OCI-LY1 (cell line): ENCODE results near the gene PRR36.

Experiments used
- H2AFZ ChIP-seq: fragments of 200-600 bp; sonication (generic), shearing (Covaris generic); 2 replicates; pipeline ENCODE4 v1.6.0; 2014; ENCODE audit warnings: antibody characterized with exemption, mild to moderate bottlenecking, low read length
- H3F3A ChIP-seq: fragments of 200-600 bp; sonication (generic), shearing (Covaris generic); 2 replicates; pipeline ENCODE4 v1.6.0; 2014; ENCODE audit warnings: mild to moderate bottlenecking, antibody characterized with exemption, low read length, moderate library complexity; ENCODE audit not compliant: insufficient read depth
- H3K27ac ChIP-seq: fragments of 200-600 bp; sonication (generic); 2 replicates; pipeline ENCODE4 v1.5.1; 2014; ENCODE audit warnings: low read length, mixed run types, mild to moderate bottlenecking, low read depth; ENCODE audit not compliant: poor library complexity, severe bottlenecking
- H3K27me3 ChIP-seq: fragments of 200-600 bp; sonication (generic); 2 replicates; pipeline ENCODE4 v1.6.0; 2014; ENCODE audit warnings: antibody characterized with exemption, mild to moderate bottlenecking, low read length, moderate library complexity; ENCODE audit not compliant: insufficient read depth
- H3K36me3 ChIP-seq: fragments of 200-600 bp; sonication (generic); 2 replicates; pipeline ENCODE4 v1.6.1; 2014; ENCODE audit warnings: mild to moderate bottlenecking, antibody characterized with exemption, low read length, moderate library complexity, mixed read lengths; ENCODE audit not compliant: insufficient read depth
- H3K4me1 ChIP-seq: fragments of 200-600 bp; sonication (generic); 2 replicates; pipeline ENCODE4 v1.5.1; 2014; ENCODE audit warnings: mild to moderate bottlenecking, low read length, moderate library complexity; ENCODE audit not compliant: insufficient read depth, severe bottlenecking
- H3K4me2 ChIP-seq: fragments of 200-600 bp; sonication (generic), shearing (Covaris generic); 2 replicates; pipeline ENCODE4 v1.6.1; 2014; ENCODE audit warnings: low read length
- H3K4me3 ChIP-seq: fragments of 200-600 bp; sonication (generic); 2 replicates; pipeline ENCODE4 v1.5.1; 2014; ENCODE audit warnings: low read length, low read depth, mild to moderate bottlenecking, mixed read lengths; ENCODE audit not compliant: poor library complexity, severe bottlenecking
- H3K79me2 ChIP-seq: fragments of 200-600 bp; shearing (Covaris generic); 2 replicates; pipeline ENCODE4 v1.6.1; 2016; ENCODE audit warnings: mixed run types, low read length, mixed read lengths; ENCODE audit not compliant: insufficient read depth
- H3K9ac ChIP-seq: fragments of 200-600 bp; sonication (generic), shearing (Covaris generic); 2 replicates; pipeline ENCODE4 v1.6.1; 2014; ENCODE audit warnings: mild to moderate bottlenecking, low read length, mixed read lengths
- H3K9me2 ChIP-seq: fragments of 200-600 bp; sonication (generic), shearing (Covaris generic); 2 replicates; pipeline ENCODE4 v1.6.1; 2014; ENCODE audit warnings: low read depth, mild to moderate bottlenecking, low read length, mixed read lengths
- H3K9me3 ChIP-seq: fragments of 200-600 bp; shearing (Covaris generic); 2 replicates; pipeline ENCODE4 v1.6.1; 2014; ENCODE audit warnings: low read length, mixed read lengths
- H4K20me1 ChIP-seq: fragments of 200-600 bp; sonication (generic), shearing (Covaris generic); 2 replicates; pipeline ENCODE4 v1.6.0; 2016; ENCODE audit warnings: mild to moderate bottlenecking, low read length; ENCODE audit not compliant: insufficient read depth
- EZH2 ChIP-seq: fragments of 200-600 bp; sonication (generic), shearing (Covaris generic); IDR thresholded peaks from 2 replicates; pipeline ENCODE4 v1.8.0; 2017; ENCODE audit warnings: borderline replicate concordance, mixed run types, mild to moderate bottlenecking, antibody characterized with exemption, low read length, moderate library complexity, mixed read lengths
- TF ChIP-seq, protein P1 (sequence below): fragments of 200-600 bp; sonication (generic), shearing (Covaris generic); IDR thresholded peaks from 2 replicates; pipeline ENCODE4 v1.5.1; 2017; ENCODE audit warnings: mild to moderate bottlenecking, antibody characterized with exemption, low read length, moderate library complexity, mixed read lengths

Gene PRR36

DNA sequence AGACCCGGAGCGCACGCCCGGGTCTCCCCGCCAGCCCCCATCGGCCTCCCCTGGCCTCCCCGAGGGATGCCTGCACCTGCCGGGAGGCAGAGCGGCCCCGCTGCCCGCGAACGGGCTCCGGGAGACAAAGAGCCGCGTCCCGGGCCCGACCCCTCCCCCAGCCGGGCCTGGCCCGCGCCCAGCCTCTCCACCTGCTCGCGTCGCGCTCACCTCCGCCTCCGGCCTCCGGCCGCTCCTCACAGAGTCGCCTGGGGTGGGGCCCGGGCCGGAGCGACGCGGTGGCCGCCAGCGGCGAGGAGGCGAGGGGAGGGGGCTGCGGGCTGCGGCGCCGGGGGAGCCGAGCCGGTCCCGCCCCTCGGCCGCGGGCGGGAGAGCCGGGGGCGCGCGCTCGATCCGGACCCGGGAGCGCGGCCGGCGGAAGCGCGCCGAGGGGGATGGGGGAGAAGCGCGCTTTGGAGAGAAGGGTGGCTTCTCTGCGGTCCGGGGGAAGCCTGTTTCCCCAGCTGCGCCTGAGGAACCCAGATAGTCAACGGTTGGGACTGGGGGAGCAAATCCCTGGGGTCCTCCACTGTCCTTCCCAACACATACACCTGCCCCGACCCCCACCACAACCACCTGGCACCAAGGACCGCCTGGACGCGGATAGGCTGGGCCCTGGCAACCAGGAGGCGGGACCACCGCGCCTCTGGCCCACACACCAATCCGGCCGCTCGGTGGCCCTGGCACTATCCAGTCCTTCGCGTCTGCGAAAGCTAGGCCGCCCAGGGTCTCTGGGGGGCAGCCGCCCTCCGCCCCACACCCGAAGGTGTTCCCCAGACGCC lies at the start of gene PRR36:
PRR36 (minus strand) TSS at position 315 of the 821 bp plus-strand sequence. CDS start 701 bp downstream, outside the sequence.
- H3K4me2 ChIP-seq, result peak within 1 kb of the TSS; percentile 38; the same call in 1 of the 2 replicates

GRCh38 chr19:7923295-7924191 lies 49.4 kb upstream of the PRR36 start:
- no peak overlapping the region for H2AFZ ChIP-seq
- peaks cover 12% of the 10 kb centered on the region; the same call in 1 of the 2 replicates for H3K36me3 ChIP-seq
- H3K9ac ChIP-seq, result no peak overlapping the region
- H3K79me2 ChIP-seq, result no peaks in the 10 kb centered on the region
- H3K4me1 ChIP-seq, result peaks cover 29% of the 10 kb centered on the region
- TF ChIP-seq EZH2, result no peak
- TF ChIP-seq, protein P1, sequence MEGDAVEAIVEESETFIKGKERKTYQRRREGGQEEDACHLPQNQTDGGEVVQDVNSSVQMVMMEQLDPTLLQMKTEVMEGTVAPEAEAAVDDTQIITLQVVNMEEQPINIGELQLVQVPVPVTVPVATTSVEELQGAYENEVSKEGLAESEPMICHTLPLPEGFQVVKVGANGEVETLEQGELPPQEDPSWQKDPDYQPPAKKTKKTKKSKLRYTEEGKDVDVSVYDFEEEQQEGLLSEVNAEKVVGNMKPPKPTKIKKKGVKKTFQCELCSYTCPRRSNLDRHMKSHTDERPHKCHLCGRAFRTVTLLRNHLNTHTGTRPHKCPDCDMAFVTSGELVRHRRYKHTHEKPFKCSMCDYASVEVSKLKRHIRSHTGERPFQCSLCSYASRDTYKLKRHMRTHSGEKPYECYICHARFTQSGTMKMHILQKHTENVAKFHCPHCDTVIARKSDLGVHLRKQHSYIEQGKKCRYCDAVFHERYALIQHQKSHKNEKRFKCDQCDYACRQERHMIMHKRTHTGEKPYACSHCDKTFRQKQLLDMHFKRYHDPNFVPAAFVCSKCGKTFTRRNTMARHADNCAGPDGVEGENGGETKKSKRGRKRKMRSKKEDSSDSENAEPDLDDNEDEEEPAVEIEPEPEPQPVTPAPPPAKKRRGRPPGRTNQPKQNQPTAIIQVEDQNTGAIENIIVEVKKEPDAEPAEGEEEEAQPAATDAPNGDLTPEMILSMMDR, result no peak
- no peaks in the 10 kb centered on the region for H3K9me2 ChIP-seq
- H3K9me3 ChIP-seq, result no peaks in the 10 kb centered on the region
- H3K4me3 ChIP-seq, result no peak overlapping the region
- H3K27ac ChIP-seq, result no peak overlapping the region
- no peaks in the 10 kb centered on the region; the same call in 1 of the 2 replicates for H3K27me3 ChIP-seq
- no peaks in the 10 kb centered on the region for H3F3A ChIP-seq
- no peak overlapping the region for H3K4me2 ChIP-seq
- H4K20me1 ChIP-seq, result no peaks in the 10 kb centered on the region

More for the DNA sequence above, at the start of gene PRR36:
- H3K4me3 ChIP-seq, result peak within 1 kb of the TSS; percentile 31
- H3K4me1 ChIP-seq, result peaks cover 5% of the 10 kb centered on the region
- H2AFZ ChIP-seq, result no peak within 1 kb of the TSS
- H3K79me2 ChIP-seq, result no peaks in the 10 kb centered on the region
- H3K27me3 ChIP-seq, result no peaks in the 10 kb centered on the region
- H3K9me2 ChIP-seq, result no peaks in the 10 kb centered on the region
- no peak within 1 kb of the TSS for H3K27ac ChIP-seq
- no peak within 1 kb of the TSS for H3K9ac ChIP-seq
- no peaks in the 10 kb centered on the region for H4K20me1 ChIP-seq
- H3K9me3 ChIP-seq, result no peaks in the 10 kb centered on the region
- TF ChIP-seq, protein P1, result no peak
- TF ChIP-seq EZH2, result no peak
- H3K36me3 ChIP-seq, result no peaks in the 10 kb centered on the region
- H3F3A ChIP-seq, result 0 out of 2 replicates have a peak, but pooled peaks cover 3% of the 10 kb centered on the region

DNA sequence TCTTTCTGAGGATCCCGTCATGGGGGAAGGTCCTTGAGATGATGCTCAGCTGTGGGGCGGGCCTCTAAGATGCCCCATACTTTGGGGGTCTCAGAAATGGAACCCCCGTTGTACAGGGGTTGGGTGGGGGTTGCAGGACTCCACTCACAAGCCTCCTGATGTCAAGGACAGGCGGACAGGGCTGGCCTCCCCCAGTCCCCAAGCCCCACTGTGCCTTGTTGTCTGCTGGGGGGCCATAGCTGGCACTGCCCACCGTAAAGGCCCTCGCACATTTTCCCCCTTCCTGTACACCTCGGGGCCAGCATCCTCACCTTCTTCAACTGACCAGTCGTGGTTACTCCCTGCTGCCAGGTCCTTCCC lies 48.6 kb upstream of the PRR36 start:
- H2AFZ ChIP-seq, result no peak overlapping the region
- H3K36me3 ChIP-seq, result peaks cover 12% of the 10 kb centered on the region; the same call in 1 of the 2 replicates
- no peaks in the 10 kb centered on the region for H3K9me2 ChIP-seq
- TF ChIP-seq, protein P1, result no peak
- no peak for TF ChIP-seq EZH2
- H4K20me1 ChIP-seq, result no peaks in the 10 kb centered on the region
- H3K79me2 ChIP-seq, result no peaks in the 10 kb centered on the region
- H3K4me3 ChIP-seq, result no peak overlapping the region
- H3K9me3 ChIP-seq, result no peaks in the 10 kb centered on the region
- H3F3A ChIP-seq, result no peaks in the 10 kb centered on the region
- H3K4me2 ChIP-seq, result no peak overlapping the region
- peaks cover 32% of the 10 kb centered on the region for H3K4me1 ChIP-seq
- H3K9ac ChIP-seq, result no peak overlapping the region
- H3K27ac ChIP-seq, result no peak overlapping the region
- H3K27me3 ChIP-seq, result no peaks in the 10 kb centered on the region; the same call in 1 of the 2 replicates
